ENCODE measurements around the gene GRIN2A.

Gene GRIN2A

DNA sequence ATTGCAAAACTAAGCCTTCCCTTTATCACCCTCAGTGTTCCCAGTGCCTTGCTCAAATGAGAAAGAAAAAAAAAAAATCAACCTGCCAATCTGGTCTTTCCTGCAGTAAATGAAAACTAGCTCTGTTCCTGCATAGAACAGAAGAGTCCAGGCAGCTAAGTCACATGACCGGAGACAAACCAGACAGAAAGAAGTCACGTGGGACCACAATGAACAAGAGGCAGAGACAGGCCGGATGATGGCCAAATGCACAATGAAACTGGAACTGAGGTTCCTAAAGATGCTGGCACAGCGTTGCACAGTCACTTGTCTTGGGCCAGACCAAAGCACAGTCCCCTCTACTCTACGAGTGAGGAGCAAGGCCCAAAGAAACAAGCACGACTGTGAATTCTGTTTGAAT is 172.5 kb downstream of the GRIN2A start:
- H3K36me3 ChIP-seq (ENCODE audit: low read depth), result no peaks in the 10 kb centered on the region
- DNase-seq (ENCODE audit: low spot score) (no peak), ATAC-seq (ENCODE audit: low read depth) (no peak)
- no peaks in the 10 kb centered on the region for H3K4me1 ChIP-seq (ENCODE audit: insufficient read depth, poor library complexity, severe bottlenecking)
- H3K9me3 ChIP-seq (ENCODE audit: severe bottlenecking), result no peaks in the 10 kb centered on the region
- no peaks in the 10 kb centered on the region for H3K27me3 ChIP-seq (ENCODE audit: insufficient read depth, poor library complexity, severe bottlenecking)
- no peak overlapping the region for H3K4me3 ChIP-seq (ENCODE audit: severe bottlenecking)
- TF ChIP-seq, protein P1, sequence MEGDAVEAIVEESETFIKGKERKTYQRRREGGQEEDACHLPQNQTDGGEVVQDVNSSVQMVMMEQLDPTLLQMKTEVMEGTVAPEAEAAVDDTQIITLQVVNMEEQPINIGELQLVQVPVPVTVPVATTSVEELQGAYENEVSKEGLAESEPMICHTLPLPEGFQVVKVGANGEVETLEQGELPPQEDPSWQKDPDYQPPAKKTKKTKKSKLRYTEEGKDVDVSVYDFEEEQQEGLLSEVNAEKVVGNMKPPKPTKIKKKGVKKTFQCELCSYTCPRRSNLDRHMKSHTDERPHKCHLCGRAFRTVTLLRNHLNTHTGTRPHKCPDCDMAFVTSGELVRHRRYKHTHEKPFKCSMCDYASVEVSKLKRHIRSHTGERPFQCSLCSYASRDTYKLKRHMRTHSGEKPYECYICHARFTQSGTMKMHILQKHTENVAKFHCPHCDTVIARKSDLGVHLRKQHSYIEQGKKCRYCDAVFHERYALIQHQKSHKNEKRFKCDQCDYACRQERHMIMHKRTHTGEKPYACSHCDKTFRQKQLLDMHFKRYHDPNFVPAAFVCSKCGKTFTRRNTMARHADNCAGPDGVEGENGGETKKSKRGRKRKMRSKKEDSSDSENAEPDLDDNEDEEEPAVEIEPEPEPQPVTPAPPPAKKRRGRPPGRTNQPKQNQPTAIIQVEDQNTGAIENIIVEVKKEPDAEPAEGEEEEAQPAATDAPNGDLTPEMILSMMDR (IDR thresholded peaks at IDR 0.05; ENCODE audit: poor library complexity, severe bottlenecking), result no peak
- no peak overlapping the region for H3K27ac ChIP-seq (ENCODE audit: poor library complexity, severe bottlenecking)

DNA sequence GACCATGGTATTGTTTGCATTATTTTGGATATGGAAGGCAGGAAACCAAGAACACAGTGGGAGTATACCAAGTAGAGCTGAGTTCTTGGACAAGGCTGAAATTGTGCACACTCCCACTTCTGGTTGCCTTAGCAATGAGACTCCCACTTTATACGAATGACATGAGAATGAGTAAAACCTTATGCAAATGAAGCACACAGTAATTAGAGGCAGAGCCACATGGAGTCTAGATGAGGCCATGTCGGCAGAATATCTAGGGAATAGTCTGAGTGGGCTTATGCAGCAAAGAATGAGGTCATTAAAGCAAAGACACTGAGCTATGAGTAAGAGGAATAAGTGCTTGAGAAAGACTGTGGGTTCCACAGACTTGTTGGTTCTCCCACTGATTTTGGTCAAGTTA is 178.7 kb downstream of the GRIN2A start:
- ATAC-seq (ENCODE audit: low read depth), result no peak

DNA sequence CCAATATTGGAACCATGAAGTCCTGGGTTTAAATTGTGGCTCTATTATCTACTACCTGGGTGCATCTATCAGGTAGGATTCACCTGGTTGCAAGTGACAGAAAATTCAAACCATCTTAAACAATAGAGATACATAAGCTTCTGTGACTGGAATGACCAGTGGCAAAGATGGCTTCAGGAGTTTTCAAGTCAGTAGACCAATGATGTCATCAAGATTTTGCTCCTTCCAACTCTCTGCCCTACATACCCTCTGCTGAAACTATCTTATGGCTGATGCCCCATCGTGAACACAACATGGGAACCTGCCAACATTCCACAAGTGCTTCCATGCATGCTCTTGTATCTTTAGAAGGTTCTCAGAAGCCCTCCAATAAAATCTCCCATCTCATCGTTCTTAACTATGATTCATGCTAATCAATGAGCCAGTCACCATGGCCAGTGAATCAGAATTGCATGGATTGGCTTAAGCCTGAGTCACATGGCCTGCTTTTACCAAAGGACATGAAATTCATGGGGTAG is 180.9 kb downstream of the GRIN2A start:
- no peaks in the 10 kb centered on the region for H3K27me3 ChIP-seq (ENCODE audit: insufficient read depth, poor library complexity, severe bottlenecking)
- H3K4me1 ChIP-seq (ENCODE audit: insufficient read depth, poor library complexity, severe bottlenecking), result no peaks in the 10 kb centered on the region
- H3K4me3 ChIP-seq (ENCODE audit: severe bottlenecking), result no peak overlapping the region
- H3K9me3 ChIP-seq (ENCODE audit: severe bottlenecking), result no peaks in the 10 kb centered on the region
- H3K36me3 ChIP-seq (ENCODE audit: low read depth), result no peaks in the 10 kb centered on the region
- ATAC-seq (ENCODE audit: low read depth), result no peak
- DNase-seq (ENCODE audit: low spot score), result no peak
- TF ChIP-seq, protein P1 (IDR thresholded peaks at IDR 0.05; ENCODE audit: poor library complexity, severe bottlenecking), result no peak
- no peak overlapping the region for H3K27ac ChIP-seq (ENCODE audit: poor library complexity, severe bottlenecking)

More for the DNA sequence above, 178.7 kb downstream of the GRIN2A start:
- TF ChIP-seq, protein P1 (IDR thresholded peaks at IDR 0.05; ENCODE audit: poor library complexity, severe bottlenecking), result no peak
- no peak overlapping the region for H3K4me3 ChIP-seq (ENCODE audit: severe bottlenecking)
- no peaks in the 10 kb centered on the region for H3K36me3 ChIP-seq (ENCODE audit: low read depth)
- no peaks in the 10 kb centered on the region for H3K4me1 ChIP-seq (ENCODE audit: insufficient read depth, poor library complexity, severe bottlenecking)
- H3K9me3 ChIP-seq (ENCODE audit: severe bottlenecking), result no peaks in the 10 kb centered on the region
- no peak for DNase-seq (ENCODE audit: low spot score)
- H3K27ac ChIP-seq (ENCODE audit: poor library complexity, severe bottlenecking), result no peak overlapping the region
- no peaks in the 10 kb centered on the region for H3K27me3 ChIP-seq (ENCODE audit: insufficient read depth, poor library complexity, severe bottlenecking)

DNA sequence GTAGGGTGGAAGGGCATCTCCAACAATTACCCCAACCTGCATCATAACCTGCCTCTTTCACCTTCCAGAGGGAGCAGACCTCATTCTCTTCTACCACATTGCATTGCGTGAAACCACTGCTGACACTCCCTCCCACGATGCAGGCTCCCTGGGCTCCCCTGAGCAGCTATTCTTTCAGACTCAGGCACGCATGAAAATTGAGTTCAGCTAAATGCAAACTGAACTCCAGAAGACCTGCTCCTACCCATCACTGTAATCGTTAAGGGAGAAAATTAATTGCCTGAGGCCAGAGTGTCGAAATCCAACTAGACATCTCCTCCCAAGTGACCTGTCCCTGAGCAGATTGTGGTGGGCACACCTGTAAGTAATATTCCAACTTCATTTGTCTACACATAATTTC is 186.0 kb downstream of the GRIN2A start:
- Histone ChIP-seq H3K36me3 (ENCODE audit: low read depth) (no peaks in the 10 kb centered on the region), H3K9me3 (ENCODE audit: severe bottlenecking) (no peaks in the 10 kb centered on the region), H3K4me3 (ENCODE audit: severe bottlenecking) (no peak overlapping the region), H3K27me3 (ENCODE audit: insufficient read depth, poor library complexity, severe bottlenecking) (no peaks in the 10 kb centered on the region), H3K4me1 (ENCODE audit: insufficient read depth, poor library complexity, severe bottlenecking) (no peaks in the 10 kb centered on the region), H3K27ac (ENCODE audit: poor library complexity, severe bottlenecking) (no peak overlapping the region)
- DNase-seq (ENCODE audit: low spot score) (no peak), ATAC-seq (ENCODE audit: low read depth) (no peak)
- TF ChIP-seq, protein P1 (IDR thresholded peaks at IDR 0.05; ENCODE audit: poor library complexity, severe bottlenecking), result no peak

DNA sequence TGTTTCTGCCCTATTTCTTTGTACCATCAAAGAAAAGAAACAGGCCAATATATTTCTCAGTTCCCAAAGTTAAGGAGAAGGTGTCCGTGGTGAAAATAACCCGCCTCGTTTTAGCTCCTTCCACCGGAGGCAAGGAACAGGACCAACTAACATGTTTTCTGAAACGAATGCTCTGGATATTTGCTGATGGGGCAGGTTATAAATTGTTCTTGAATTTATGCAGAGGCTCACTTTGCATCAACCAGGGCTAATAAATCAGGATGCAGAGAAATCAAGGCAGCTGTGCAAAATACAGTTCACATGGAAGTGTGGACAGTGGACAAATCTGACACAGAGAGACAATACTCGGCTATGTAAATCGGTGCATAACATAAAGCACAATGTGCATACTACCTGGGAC is 189.8 kb downstream of the GRIN2A start:
- Histone ChIP-seq H3K4me1 (ENCODE audit: insufficient read depth, poor library complexity, severe bottlenecking) (no peaks in the 10 kb centered on the region), H3K36me3 (ENCODE audit: low read depth) (no peaks in the 10 kb centered on the region), H3K9me3 (ENCODE audit: severe bottlenecking) (no peaks in the 10 kb centered on the region), H3K27me3 (ENCODE audit: insufficient read depth, poor library complexity, severe bottlenecking) (no peaks in the 10 kb centered on the region), H3K27ac (ENCODE audit: poor library complexity, severe bottlenecking) (no peak overlapping the region), H3K4me3 (ENCODE audit: severe bottlenecking) (no peak overlapping the region)
- DNase-seq (ENCODE audit: low spot score), result no peak
- ATAC-seq (ENCODE audit: low read depth), result no peak
- TF ChIP-seq, protein P1 (IDR thresholded peaks at IDR 0.05; ENCODE audit: poor library complexity, severe bottlenecking), result no peak
